Iris pigment epithelial cell (primary cell): Measurements from ENCODE around the gene KCNT2.
"Not testable (repeated sequence)": the region's sequence is repeated elsewhere in the genome, so short reads cannot be mapped to it uniquely, and the experiment has no call there.

Experiments used
- DNase-seq: peaks from one replicate; pipeline ENCODE4 v3.0.0-alpha.2; 2011; ENCODE audit warnings: low read depth

The KCNT2 gene

DNA sequence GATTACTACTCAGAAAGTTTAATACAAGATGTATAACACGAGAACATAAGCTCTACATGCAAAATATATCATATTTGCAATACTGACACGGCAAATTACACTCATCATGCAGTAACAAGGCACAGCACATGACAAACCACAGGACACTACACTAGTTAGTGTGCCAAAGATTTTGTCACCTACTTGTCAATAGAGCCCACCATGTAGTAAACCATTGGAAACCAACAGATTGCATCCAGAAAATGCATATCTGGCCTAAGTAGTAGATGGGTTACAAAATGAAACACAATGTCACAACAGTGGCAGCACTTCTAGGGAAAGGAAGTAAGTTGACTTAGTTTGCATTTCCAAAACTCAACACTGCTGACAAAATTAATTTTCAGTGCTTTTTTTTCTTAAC is 288.9 kb downstream of the KCNT2 start:
- DNase-seq = no peak

- DNase-seq = peak; percentile 51
Observed at GRCh38 chr1:196317535-196318522, 290.4 kb downstream of the KCNT2 start.

GRCh38 chr1:196312739-196313138 is 295.5 kb downstream of the KCNT2 start:
- no peak for DNase-seq

DNA sequence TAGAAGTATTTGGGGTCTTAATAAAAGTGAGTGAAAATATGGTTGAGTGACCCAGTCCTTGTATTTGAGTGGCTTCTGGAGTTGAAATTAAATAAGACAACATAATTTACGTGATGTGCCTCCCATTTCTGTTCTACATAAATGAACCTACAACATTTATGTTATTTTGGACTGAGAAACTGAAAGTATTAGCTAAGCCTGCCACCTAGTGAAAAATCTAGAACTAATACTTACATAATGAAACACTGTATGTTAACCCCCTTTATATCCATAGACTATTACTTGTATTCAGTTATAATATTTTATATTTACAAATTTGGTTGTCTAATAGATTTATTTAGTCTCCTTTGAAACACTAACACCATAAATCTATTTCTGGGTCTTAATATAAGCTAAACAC is 298.9 kb downstream of the KCNT2 start:
- DNase-seq = peak; percentile 9

DNA sequence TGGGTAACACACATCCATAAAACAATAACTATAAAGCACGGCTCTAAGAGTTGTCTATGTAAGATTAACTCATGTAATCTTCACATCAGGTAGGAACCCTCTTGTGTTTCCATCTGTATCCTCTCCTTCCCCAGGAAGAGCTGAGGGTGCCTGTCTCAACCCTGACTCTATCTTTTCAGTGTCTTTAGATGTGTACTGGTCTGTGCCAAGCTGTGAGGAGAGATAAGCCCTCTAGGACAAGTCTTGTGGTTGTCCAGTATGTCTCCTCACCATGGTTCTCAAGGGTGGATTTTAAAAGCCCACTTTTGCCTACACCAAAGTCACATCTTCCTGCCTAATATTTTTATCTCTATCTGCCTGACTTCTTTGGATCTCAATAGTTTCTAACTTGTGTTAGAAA is 300.1 kb downstream of the KCNT2 start:
- no peak for DNase-seq

GRCh38 chr1:196306421-196306820 is 301.8 kb downstream of the KCNT2 start:
- no peak for DNase-seq

DNA sequence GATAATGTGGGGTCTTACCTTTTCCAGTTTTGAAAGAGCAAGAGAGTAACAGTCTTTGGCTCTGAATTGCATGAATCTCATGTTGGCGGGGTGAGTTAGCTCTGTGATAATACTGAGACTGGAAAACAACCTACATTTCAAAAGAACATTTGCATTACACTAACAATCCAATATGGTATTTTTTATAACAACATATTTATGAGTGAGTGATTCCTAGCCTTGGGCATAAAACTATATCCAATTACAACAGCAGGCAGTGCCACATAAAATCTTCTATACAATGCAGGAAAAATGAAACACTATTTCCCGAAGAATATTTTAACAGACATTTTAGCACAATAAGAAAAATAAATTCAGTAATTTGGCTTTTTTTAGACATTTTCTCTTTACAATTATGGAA is 303.0 kb downstream of the KCNT2 start:
- DNase-seq = no peak

GRCh38 chr1:196302981-196303380 is 305.3 kb downstream of the KCNT2 start:
- DNase-seq = no peak

DNA sequence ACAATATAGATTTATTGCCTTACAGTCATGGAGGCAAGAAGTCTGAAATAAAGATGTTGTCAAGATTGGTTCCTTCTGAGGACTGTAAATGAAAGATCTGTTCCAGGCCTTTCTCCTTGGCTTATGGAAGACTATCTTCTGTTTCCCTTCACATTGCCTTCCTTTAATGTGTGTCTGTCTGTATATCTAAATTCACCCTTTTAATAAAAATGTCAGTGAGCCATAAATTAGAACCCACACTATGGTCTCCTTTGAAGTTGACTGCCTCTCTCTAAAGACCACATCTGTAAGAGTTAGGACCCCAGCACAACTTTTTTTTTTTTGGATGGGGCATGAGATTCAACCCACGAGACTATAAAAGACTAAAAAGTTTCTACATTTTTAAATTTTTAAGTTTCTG is 305.8 kb downstream of the KCNT2 start:
- DNase-seq = no peak

- peak; percentile 67 for DNase-seq
Observed at GRCh38 chr1:196295766-196296165, 312.5 kb downstream of the KCNT2 start.

DNA sequence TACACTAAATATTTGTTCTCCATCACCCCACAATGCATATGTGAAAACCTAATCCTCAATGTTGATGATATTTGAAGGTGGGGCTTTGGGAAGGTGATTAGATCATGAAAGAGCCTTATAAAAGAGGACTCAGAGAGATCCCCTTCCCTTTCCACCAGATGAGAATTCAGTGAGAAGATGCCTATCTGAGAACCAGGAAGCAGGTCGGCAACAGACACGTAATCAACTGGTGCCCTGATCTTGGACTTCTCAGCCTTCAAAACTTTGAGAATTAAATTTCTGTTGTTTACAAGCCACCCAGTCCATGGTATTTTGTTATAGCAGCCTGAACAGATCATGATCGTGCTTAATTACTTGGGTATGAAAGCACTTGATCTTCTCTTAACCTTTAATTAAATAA is 329.4 kb downstream of the KCNT2 start:
- no peak for DNase-seq

- no peak for DNase-seq
Observed at GRCh38 chr1:196277860-196278259, 330.4 kb downstream of the KCNT2 start.

- DNase-seq = no peak
Observed at GRCh38 chr1:196271212-196271947, 336.9 kb downstream of the KCNT2 start.

- not testable (repeated sequence) for DNase-seq
Observed at GRCh38 chr1:196263086-196263485, 345.2 kb downstream of the KCNT2 start.

GRCh38 chr1:196260270-196260669 is 348.0 kb downstream of the KCNT2 start:
- DNase-seq = no peak

- no peak for DNase-seq
Observed at GRCh38 chr1:196259316-196259715, 348.9 kb downstream of the KCNT2 start.

DNA sequence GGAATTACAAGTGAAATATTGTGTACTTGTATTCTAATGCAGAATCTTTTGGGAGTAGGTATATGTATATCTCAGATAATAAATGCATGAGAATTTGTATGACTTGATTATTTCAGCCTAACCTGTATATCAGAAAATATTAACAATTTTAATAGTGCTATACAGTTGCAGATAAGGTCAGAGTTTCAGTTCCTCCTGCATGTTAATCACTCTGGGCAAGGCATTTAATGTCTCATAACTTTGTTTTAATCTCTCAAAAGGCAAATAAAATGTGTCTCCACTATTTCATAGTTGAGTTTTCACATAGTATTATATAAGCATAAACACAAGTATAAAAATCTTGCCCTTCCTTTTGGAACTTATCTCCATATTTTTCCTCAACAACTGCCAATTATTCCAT is 352.5 kb downstream of the KCNT2 start:
- no peak for DNase-seq

DNA sequence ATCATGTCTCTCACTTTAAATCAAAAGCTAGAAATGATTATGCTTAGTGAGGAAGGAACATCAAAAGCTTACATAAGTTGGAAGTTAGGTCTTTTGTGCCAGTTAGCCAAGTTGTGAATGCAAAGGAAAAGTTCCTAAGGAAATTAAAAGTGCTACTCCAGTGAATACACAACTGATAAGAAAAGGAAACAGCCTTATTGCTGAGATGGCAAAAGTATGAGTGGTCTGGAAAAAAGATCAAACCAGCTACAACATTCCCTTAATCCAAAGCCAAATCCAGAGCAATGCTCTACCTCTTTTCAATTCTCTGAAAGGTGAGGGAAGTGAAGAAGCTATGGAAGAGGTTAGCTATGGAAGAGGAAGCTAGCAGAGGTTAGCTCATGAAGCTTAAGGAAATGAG is 378.7 kb downstream of the KCNT2 start:
- DNase-seq = no peak

DNA sequence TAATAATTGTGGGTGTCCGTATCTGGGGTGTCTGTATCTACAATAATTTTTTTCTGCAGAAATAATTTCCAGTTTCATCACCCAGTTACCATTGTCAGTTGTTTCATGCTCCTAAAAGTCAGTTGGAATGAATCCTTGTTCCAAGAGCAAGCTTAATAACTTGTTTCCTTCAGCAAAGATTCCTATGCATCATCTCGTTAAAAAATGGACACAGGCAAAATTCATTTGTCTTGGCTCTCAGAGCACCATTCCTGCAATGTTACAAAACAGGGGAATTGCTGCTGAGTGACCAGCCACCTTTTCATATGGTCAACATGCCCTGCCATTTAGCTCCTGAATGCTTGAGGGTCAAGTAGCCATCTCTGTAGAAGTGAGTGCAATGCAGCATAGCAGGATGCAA is 393.4 kb downstream of the KCNT2 start:
- DNase-seq = no peak

- no peak for DNase-seq
Observed at GRCh38 chr1:196209983-196210382, 398.3 kb downstream of the KCNT2 start.

- no peak for DNase-seq
Observed at GRCh38 chr1:196209265-196209664, 399.0 kb downstream of the KCNT2 start.

- peak; percentile 15 for DNase-seq
Observed at GRCh38 chr1:196207612-196208217, 400.5 kb downstream of the KCNT2 start.

DNA sequence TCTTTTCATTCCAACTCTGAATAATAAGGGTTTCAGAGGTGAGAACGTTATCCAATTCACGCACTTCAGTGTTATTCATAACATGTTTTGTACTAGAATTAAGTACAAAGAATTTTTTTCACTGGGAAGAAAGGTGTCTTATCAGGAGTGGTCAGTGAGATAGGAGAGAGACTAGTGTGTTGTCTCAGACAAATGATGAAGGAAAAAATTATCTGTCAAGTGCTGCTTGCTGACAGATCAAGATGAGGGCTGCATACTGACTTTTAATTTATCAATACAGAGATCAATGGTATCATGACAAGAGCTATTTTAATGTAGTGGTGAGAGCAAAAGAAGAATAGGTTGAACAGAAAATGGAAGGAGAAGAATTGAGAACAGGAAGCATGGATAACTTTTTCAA is 402.4 kb downstream of the KCNT2 start:
- DNase-seq = no peak
